B cell (primary cell): ENCODE measurements around the gene CALML4. TPM values are rescaled to one million over a fixed set of nuclear protein-coding genes. Genes with fewer than 3 reads are reported as not detected.

Source experiments
- ATAC-seq: fragments of 200-7000 bp; cut with Tn5 transposase; one replicate; pipeline ENCODE4 v1.10.0; 2021; ENCODE audit warnings: low read depth, mild to moderate bottlenecking, moderate number of reproducible peaks, moderate library complexity
- CTCF ChIA-PET: fragments of 350-600 bp; sonication (Branson Sonifier 250); formaldehyde crosslinking; loops from one replicate; lab custom pipeline; 2021; ENCODE audit warnings: antibody characterized with exemption, inconsistent platforms; lab: Charles Lee
- POLR2A ChIA-PET: fragments of 350-600 bp; sonication (Branson Sonifier 250); formaldehyde crosslinking; loops from one replicate; lab custom pipeline; 2021; ENCODE audit warnings: antibody characterized with exemption; lab: Charles Lee
- DNase-seq: peaks from one replicate; pipeline ENCODE4 v3.0.0; 2013
- H2AFZ ChIP-seq: 2 replicates; pipeline ENCODE4 v1.6.1; 2012; ENCODE audit warnings: mild to moderate bottlenecking, low read depth, low read length; ENCODE audit not compliant: insufficient read depth, poor library complexity, severe bottlenecking
- H3K27ac ChIP-seq, 2 donors: 1 replicate in 1 of 2; 2 replicates in 1 of 2; pipeline ENCODE4 v1.5.1; 2012 to 2013; ENCODE audit warnings: low read length in 2 of 2, mild to moderate bottlenecking in 2 of 2, moderate library complexity in 1 of 2
- H3K27me3 ChIP-seq, 4 experiments: fragments of 200-600 bp in 1 of 4; sonication (generic) in 1 of 4; replicated peaks in 1 of 4; 1 replicate in 2 of 4; 2 replicates in 2 of 4; pipeline versions ENCODE4 v1.6.1 to v1.7.0; 2013 to 2016; ENCODE audit warnings: low read length in 3 of 4, mild to moderate bottlenecking in 2 of 4, mixed read lengths in 1 of 4, moderate library complexity in 1 of 4; ENCODE audit not compliant: insufficient read depth in 4 of 4, control insufficient read depth in 3 of 4; ENCODE audit errors: control extremely low read depth in 1 of 4
- H3K36me3 ChIP-seq, 2 experiments: replicated peaks in 1 of 2; 1 replicate in 1 of 2; 2 replicates in 1 of 2; pipeline versions ENCODE4 v1.6.1 to v1.7.1; 2013; ENCODE audit warnings: low read length in 1 of 2; ENCODE audit not compliant: insufficient read depth in 2 of 2, control insufficient read depth in 1 of 2; ENCODE audit errors: control extremely low read depth in 1 of 2, extremely low read depth in 1 of 2
- H3K4me1 ChIP-seq, 2 donors: fragments of 200-600 bp in 1 of 2; sonication (generic) in 1 of 2; 1 replicate in 1 of 2; 2 replicates in 1 of 2; pipeline versions ENCODE4 v1.5.1 to v1.6.1; 2013 to 2017; ENCODE audit warnings: low read length in 2 of 2; ENCODE audit not compliant: control insufficient read depth in 2 of 2, insufficient read depth in 2 of 2
- H3K4me2 ChIP-seq: replicated peaks from 2 replicates; pipeline ENCODE3; 2012; ENCODE audit warnings: mild to moderate bottlenecking, low read depth, low read length; ENCODE audit not compliant: poor library complexity, severe bottlenecking
- H3K4me3 ChIP-seq, 5 experiments: fragments of 200-600 bp in 1 of 5; sonication (generic) in 1 of 5; 1 replicate in 3 of 5; 2 replicates in 2 of 5; pipeline versions ENCODE4 v1.5.1 to v1.7.0; 2011 to 2016; ENCODE audit warnings: low read length in 4 of 5, mild to moderate bottlenecking in 4 of 5, low read depth in 2 of 5, control low read depth in 1 of 5, moderate library complexity in 1 of 5; ENCODE audit not compliant: insufficient read depth in 1 of 5; ENCODE audit errors: control extremely low read depth in 1 of 5, extremely low read depth in 1 of 5
- H3K79me2 ChIP-seq: fragments of 200-600 bp; sonication (generic); one replicate; pipeline ENCODE4 v1.6.0; 2016; ENCODE audit warnings: low read length; ENCODE audit not compliant: control insufficient read depth, insufficient read depth
- H3K9ac ChIP-seq: fragments of 200-600 bp; sonication (generic); 2 replicates; pipeline ENCODE4 v1.6.1; 2017; ENCODE audit warnings: mild to moderate bottlenecking, low read length, moderate library complexity
- H3K9me3 ChIP-seq, 3 donors: one replicate each; pipeline versions ENCODE4 v1.6.1 to v1.7.1; 2013; ENCODE audit warnings: low read length in 2 of 3; ENCODE audit not compliant: control insufficient read depth in 2 of 3, insufficient read depth in 1 of 3; ENCODE audit errors: control extremely low read depth in 1 of 3
- H4K20me1 ChIP-seq: 2 replicates; pipeline ENCODE4 v1.6.0; 2012; ENCODE audit warnings: mild to moderate bottlenecking, low read length; ENCODE audit not compliant: insufficient read depth, control insufficient read depth, poor library complexity, severe bottlenecking
- H3K27ac Mint-ChIP-seq: one replicate; pipeline ENCODE4 v1.8.0; 2021; ENCODE audit warnings: mixed read lengths
- H3K27me3 Mint-ChIP-seq: one replicate; pipeline ENCODE4 v1.8.0; 2021; ENCODE audit warnings: mixed read lengths
- H3K4me1 Mint-ChIP-seq: one replicate; pipeline ENCODE4 v1.8.0; 2021; ENCODE audit warnings: mixed read lengths
- H3K4me3 Mint-ChIP-seq: one replicate; pipeline ENCODE4 v1.8.0; 2021; ENCODE audit warnings: mixed read lengths
- H3K9me3 Mint-ChIP-seq: one replicate; pipeline ENCODE4 v1.8.0; 2022; ENCODE audit warnings: mixed read lengths; ENCODE audit not compliant: insufficient read depth
- CTCF ChIP-seq: fragments of 200-600 bp; IDR thresholded peaks from one replicate; pipeline ENCODE4 v1.8.0; 2022; ENCODE audit warnings: antibody characterized with exemption, mild to moderate bottlenecking
- EZH2 ChIP-seq: IDR thresholded peaks from 2 replicates; pipeline ENCODE4 v1.6.1; 2012; ENCODE audit warnings: borderline replicate concordance, low read depth, mild to moderate bottlenecking, moderate library complexity, low read length; ENCODE audit not compliant: insufficient read depth, poor library complexity, severe bottlenecking
- whole genome bisulfite sequencing: methylation state at CpG from one replicate; pipeline ENCODE4 v1.1.5; 2013; ENCODE audit warnings: missing lambda C conversion rate; ENCODE audit not compliant: insufficient coverage; 5-methylcytosine and 5-hydroxymethylcytosine counted together
- intact Hi-C: fragments of 100-400 bp; cut with micrococcal nuclease; formaldehyde crosslinking; loops from one replicate; pipeline ENCODE4 v1.10.0; 2022
- polyA plus RNA-seq: library from polyadenylated mRNA; depleted of rRNA; stranded (reverse); fragments of >200 nt; gene quantifications from 2 replicates; pipeline ENCODE4 v1.2.3, GENCODE V29; 2012
- total RNA-seq, 2 donors: library from RNA; stranded (reverse); fragments of 120-200 nt in 1 of 2; gene quantifications; 1 replicate in 1 of 2; 2 replicates in 1 of 2; pipeline versions ENCODE4 v1.2.3 to v1.2.4, GENCODE V29; 2013 to 2022

CALML4 gene
- total and polyA plus RNA-seq, 2 donors (not counting 1 experiment from before 2014, with no cell fraction given): 2.4 to 4.2 TPM

GRCh38 chr15:68158046-68158628 is 47.0 kb downstream of the CALML4 start:
- H3K27me3 Mint-ChIP-seq: no peaks in the 10 kb centered on the region
- H3K36me3 ChIP-seq: peaks cover 1 to 79% of the 10 kb centered on the region in 2 experiments

More at GRCh38 chr15:68158046-68158628, 47.0 kb downstream of the CALML4 start:
- Histone ChIP-seq H3K79me2 (no peaks in the 10 kb centered on the region), H3K4me1 (no peaks in the 10 kb centered on the region), H3K9ac (no peak overlapping the region), H3K4me2 (no peak overlapping the region), H4K20me1 (peaks cover 7% of the 10 kb centered on the region), H2AFZ (no peak overlapping the region), H3K27me3 (no peaks in the 10 kb centered on the region), H3K4me3 (no peak overlapping the region), H3K27ac (no peak overlapping the region), H3K9me3 (no peaks in the 10 kb centered on the region)
- CTCF ChIA-PET: no interaction called here
- intact Hi-C loops: no loop called here
- DNase-seq: no peak
- POLR2A ChIA-PET: interaction anchor here (0.6 kb wide), 1 partner anchor 21 kb away, joined by 7 read pairs; no protein-coding TSS in a partner anchor
- Mint-ChIP-seq H3K9me3 (no peaks in the 10 kb centered on the region), H3K27ac (no peak overlapping the region), H3K4me3 (no peak overlapping the region), H3K4me1 (no peaks in the 10 kb centered on the region)
- TF ChIP-seq EZH2 (no peak), CTCF (no peak)
- WGBS: 98% methylated on average over 3 of the region's 3 CpGs
- no peak for ATAC-seq
